ENCODE data around the gene SCCPDH. TPM values are rescaled to one million over a fixed set of nuclear protein-coding genes. Genes with fewer than 3 reads are reported as not detected.

SCCPDH gene
- total and polyA plus RNA-seq, 2 donors (not counting 1 experiment from before 2014, with no cell fraction given) = 1.7 to 6.6 TPM

GRCh38 chr1:246748006-246748405, 23.8 kb downstream of the SCCPDH start:
- ChIA-PET POLR2A (no interaction called here), CTCF (no interaction called here)
- TF ChIP-seq EZH2 (IDR thresholded peaks at IDR 0.05; ENCODE audit: borderline replicate concordance, insufficient read depth, low read depth, low read length, poor library complexity, severe bottlenecking) = no peak
- TF ChIP-seq CTCF (IDR thresholded peaks at IDR 0.05) = no peak
- DNase-seq (no peak), ATAC-seq (ENCODE audit: low read depth) (no peak)
- intact Hi-C loops (cut with micrococcal nuclease) = no loop called here
- no peaks in the 10 kb centered on the region for H3K79me2 ChIP-seq (ENCODE audit: control insufficient read depth, insufficient read depth, low read length)
- H3K9me3 ChIP-seq (ENCODE audit: control extremely low read depth in 1 of 3, control insufficient read depth in 2 of 3, insufficient read depth in 1 of 3, low read length in 2 of 3) = peaks cover 0 to 4% (median 0%) of the 10 kb centered on the region in 3 donors
- H3K36me3 ChIP-seq (replicated peaks in 1 of 2; ENCODE audit: control extremely low read depth in 1 of 2, control insufficient read depth in 1 of 2, extremely low read depth in 1 of 2, insufficient read depth in 2 of 2, low read length in 1 of 2) = no peaks in the 10 kb centered on the region
- no peaks in the 10 kb centered on the region for H3K27me3 Mint-ChIP-seq
- WGBS (ENCODE audit: insufficient coverage) = no CpG with 5 or more reads among the region's 9 CpGs
- no peak overlapping the region for H2AFZ ChIP-seq (ENCODE audit: insufficient read depth, low read depth, low read length, poor library complexity, severe bottlenecking)
- H3K4me1 Mint-ChIP-seq = no peaks in the 10 kb centered on the region
- H3K27ac ChIP-seq (ENCODE audit: low read length in 2 of 2) = no peak overlapping the region
- no peak overlapping the region for H3K4me3 ChIP-seq (ENCODE audit: control extremely low read depth in 1 of 5, extremely low read depth in 1 of 5, insufficient read depth in 1 of 5, low read depth in 2 of 5, low read length in 4 of 5)
- no peaks in the 10 kb centered on the region for H4K20me1 ChIP-seq (ENCODE audit: control insufficient read depth, insufficient read depth, low read length, poor library complexity, severe bottlenecking)
- no peak overlapping the region for H3K9ac ChIP-seq (ENCODE audit: low read length)
- H3K27me3 ChIP-seq (replicated peaks in 1 of 4; ENCODE audit: control extremely low read depth in 1 of 4, control insufficient read depth in 3 of 4, insufficient read depth in 4 of 4, low read length in 3 of 4) = no peaks in the 10 kb centered on the region
- no peaks in the 10 kb centered on the region for H3K4me1 ChIP-seq (ENCODE audit: control insufficient read depth in 2 of 2, insufficient read depth in 2 of 2, low read length in 2 of 2)
- H3K4me2 ChIP-seq (replicated peaks; ENCODE audit: low read depth, low read length, poor library complexity, severe bottlenecking) = no peak overlapping the region
- peaks cover 3% of the 10 kb centered on the region for H3K9me3 Mint-ChIP-seq (ENCODE audit: insufficient read depth)
- H3K4me3 Mint-ChIP-seq = no peak overlapping the region
- H3K27ac Mint-ChIP-seq = no peak overlapping the region

- 95% methylated on average over 9 of the region's 12 CpGs for WGBS (ENCODE audit: insufficient coverage)
- Histone ChIP-seq H3K4me3 (ENCODE audit: control extremely low read depth in 1 of 5, extremely low read depth in 1 of 5, insufficient read depth in 1 of 5, low read depth in 2 of 5, low read length in 4 of 5) (no peak overlapping the region), H3K27ac (ENCODE audit: low read length in 2 of 2) (no peak overlapping the region), H4K20me1 (ENCODE audit: control insufficient read depth, insufficient read depth, low read length, poor library complexity, severe bottlenecking) (no peaks in the 10 kb centered on the region), H3K4me1 (ENCODE audit: control insufficient read depth in 2 of 2, insufficient read depth in 2 of 2, low read length in 2 of 2) (no peaks in the 10 kb centered on the region), H3K4me2 (replicated peaks; ENCODE audit: low read depth, low read length, poor library complexity, severe bottlenecking) (no peak overlapping the region), H2AFZ (ENCODE audit: insufficient read depth, low read depth, low read length, poor library complexity, severe bottlenecking) (no peak overlapping the region), H3K9me3 (ENCODE audit: control extremely low read depth in 1 of 3, control insufficient read depth in 2 of 3, insufficient read depth in 1 of 3, low read length in 2 of 3) (no peaks in the 10 kb centered on the region), H3K9ac (ENCODE audit: low read length) (no peak overlapping the region), H3K27me3 (replicated peaks in 1 of 4; ENCODE audit: control extremely low read depth in 1 of 4, control insufficient read depth in 3 of 4, insufficient read depth in 4 of 4, low read length in 3 of 4) (no peaks in the 10 kb centered on the region), H3K36me3 (replicated peaks in 1 of 2; ENCODE audit: control extremely low read depth in 1 of 2, control insufficient read depth in 1 of 2, extremely low read depth in 1 of 2, insufficient read depth in 2 of 2, low read length in 1 of 2) (no peaks in the 10 kb centered on the region), H3K79me2 (ENCODE audit: control insufficient read depth, insufficient read depth, low read length) (no peaks in the 10 kb centered on the region)
- POLR2A ChIA-PET = no interaction called here
- intact Hi-C loops (cut with micrococcal nuclease) = no loop called here
- no peak for ATAC-seq (ENCODE audit: low read depth)
- CTCF ChIA-PET = no interaction called here
- Mint-ChIP-seq H3K27ac (no peak overlapping the region), H3K9me3 (ENCODE audit: insufficient read depth) (peaks cover 3% of the 10 kb centered on the region), H3K4me3 (no peak overlapping the region), H3K27me3 (no peaks in the 10 kb centered on the region), H3K4me1 (no peaks in the 10 kb centered on the region)
- TF ChIP-seq CTCF (IDR thresholded peaks at IDR 0.05) = no peak
- TF ChIP-seq EZH2 (IDR thresholded peaks at IDR 0.05; ENCODE audit: borderline replicate concordance, insufficient read depth, low read depth, low read length, poor library complexity, severe bottlenecking) = no peak
- DNase-seq = no peak
These were observed 24.7 kb downstream of the SCCPDH start for GRCh38 chr1:246748867-246749266.
